Caki2 (cell line): ENCODE data around the gene NLRC3. TPM values are rescaled to one million over a fixed set of nuclear protein-coding genes. Genes with fewer than 3 reads are reported as not detected.
"Not testable (repeated sequence)": the region's sequence is repeated elsewhere in the genome, so short reads cannot be mapped to it uniquely, and the experiment has no call there.

Source experiments
- DNase-seq: peaks from one replicate; pipeline ENCODE4 v3.0.0-alpha.2; 2015; ENCODE audit warnings: low read depth
- in situ Hi-C: cut with HindIII; loops from 2 replicates; pipeline ENCODE4 v1.10.0; 2016; ENCODE audit warnings: low sequenced_read_pairs, low pct_unique_long_range_greater_than_20kb, mixed read lengths
- total RNA-seq: library from RNA; depleted of rRNA; stranded (reverse); fragments of >200 nt; shearing (Covaris generic); gene quantifications from 2 replicates; pipeline ENCODE4 v1.2.3, GENCODE V29; 2014; ENCODE audit warnings: low replicate concordance; rRNA removed

NLRC3 gene
- total RNA-seq, 1 experiment from 2014 or later = not detected

DNA sequence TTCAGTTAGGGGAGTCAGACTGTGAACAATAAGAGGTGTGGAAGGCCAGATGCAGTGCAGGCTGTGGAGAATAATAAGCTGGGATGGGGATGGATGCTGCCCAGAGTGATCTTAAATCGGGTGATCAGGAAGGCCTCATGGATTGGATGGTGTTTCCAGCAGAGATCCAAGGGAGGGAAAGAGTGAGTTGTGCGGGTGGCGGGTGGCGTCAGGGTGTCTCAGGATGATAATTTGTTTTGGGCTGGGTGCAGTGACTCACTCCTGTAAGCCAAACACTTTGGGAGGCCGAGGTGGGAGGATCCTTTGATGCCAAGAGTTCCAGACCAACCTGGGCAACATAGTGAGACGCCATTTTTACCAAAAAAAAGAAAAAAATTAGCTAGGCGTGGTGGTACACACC, 68.5 kb downstream of the NLRC3 start:
- DNase-seq = no peak
- in situ Hi-C loops = no loop called here

DNA sequence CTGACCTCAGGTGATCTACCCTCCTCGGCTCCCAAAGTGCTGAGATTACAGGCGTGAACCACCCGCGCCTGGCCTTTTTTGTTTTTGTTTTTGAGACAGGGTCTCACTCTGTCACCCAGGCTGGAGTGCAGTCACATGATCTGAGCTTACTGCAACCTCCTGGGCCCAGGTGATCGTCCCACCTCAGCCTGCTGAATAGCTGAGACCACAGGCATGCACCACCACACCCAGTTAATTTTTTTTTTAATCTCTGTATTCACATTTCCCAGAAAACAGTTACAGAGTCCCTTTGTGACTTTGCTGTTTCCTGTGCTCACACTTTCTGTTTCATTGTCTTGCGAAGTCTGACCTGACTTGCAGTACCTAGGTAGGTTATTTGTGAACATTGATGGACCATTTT, 73.7 kb downstream of the NLRC3 start:
- in situ Hi-C loops = no loop called here
- DNase-seq = no peak

DNA sequence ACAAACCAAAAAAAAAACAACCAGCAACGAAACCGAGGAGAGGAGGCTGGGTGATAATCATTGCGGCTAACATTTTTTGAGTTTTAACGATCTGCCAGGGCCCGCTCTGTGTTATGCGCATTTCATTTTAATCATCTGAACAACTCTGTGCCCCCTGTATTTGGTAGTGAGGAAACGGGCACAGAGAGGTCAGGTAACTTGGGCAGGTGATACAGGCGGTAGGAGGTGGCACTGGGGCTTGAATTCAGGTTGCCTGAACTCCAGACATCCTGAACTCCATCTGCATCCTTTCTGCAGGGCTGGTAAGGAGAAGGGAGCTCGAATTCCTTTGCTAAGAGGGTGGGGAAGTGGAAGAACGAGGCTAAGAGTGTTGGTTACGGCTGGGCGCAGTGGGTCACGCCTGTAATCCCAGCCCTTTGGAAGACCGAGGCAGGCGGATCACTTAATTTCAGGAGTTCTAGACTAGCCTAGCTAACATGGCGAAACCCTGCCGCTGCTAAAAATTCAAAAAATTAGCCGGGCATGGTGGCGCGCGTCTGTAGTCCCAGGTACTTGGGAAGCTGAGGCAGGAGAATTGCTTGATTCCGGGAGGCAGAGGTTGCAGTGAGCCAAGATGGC, 75.3 kb downstream of the NLRC3 start:
- in situ Hi-C loops = no loop called here
- DNase-seq = no peak

DNA sequence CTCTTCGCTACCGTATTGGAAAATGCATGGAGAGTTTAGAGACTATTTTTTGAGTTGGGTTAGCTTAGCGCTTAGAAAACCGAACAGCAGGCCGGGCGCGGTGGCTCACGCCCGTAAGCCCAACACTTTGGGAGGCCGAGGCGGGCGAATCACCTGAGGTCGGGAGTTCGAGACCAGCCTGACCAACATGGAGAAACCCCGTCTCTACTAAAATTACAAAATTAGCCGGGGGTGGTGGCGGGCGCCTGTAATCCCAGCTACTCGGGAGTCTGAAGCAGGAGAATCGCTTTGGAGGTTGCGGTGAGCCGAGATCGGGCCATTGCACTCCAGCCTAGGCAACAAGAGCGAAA, 75.8 kb downstream of the NLRC3 start:
- DNase-seq, in situ Hi-C loops: not testable (repeated sequence)

DNA sequence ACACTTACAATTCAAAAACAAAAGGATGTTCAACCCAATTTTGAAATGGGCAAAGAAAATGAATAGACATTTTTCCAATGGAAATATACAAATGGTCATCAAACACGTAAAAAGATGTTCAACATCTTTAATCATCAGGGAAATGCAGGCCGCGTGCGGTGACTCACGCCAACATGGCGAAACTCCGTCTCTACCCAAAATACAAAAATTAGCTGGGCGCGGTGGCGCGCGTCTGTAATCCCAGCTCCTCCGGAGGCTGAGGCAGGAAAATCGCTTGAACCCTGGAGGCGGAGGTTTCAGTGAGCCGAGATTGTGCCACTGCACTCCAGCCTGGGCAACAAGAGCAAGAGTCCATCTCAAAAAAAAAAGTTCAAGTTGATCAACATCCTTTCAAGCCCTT, 78.2 kb downstream of the NLRC3 start:
- no peak for DNase-seq
- in situ Hi-C loops = no loop called here

DNA sequence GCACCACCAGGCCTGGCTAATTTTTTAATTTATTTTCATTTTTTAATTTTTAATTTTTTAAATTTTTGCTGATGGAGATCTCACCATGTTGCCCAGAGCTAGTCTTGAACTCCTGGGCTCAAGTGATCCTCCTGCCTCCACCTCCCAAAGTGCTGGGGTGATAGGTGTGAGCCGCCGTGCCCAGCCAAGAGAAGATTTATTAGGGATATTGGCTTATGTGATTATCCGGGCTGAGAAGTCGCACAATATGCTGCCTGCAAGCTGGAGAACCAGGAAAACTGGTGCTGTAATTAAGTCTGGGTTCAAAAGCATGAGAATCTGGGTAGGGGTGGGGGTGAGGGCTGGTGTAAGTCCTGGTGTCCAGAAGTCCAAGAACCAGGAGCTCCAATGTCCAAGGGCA, 79.4 kb downstream of the NLRC3 start:
- in situ Hi-C loops = no loop called here
- no peak for DNase-seq

DNA sequence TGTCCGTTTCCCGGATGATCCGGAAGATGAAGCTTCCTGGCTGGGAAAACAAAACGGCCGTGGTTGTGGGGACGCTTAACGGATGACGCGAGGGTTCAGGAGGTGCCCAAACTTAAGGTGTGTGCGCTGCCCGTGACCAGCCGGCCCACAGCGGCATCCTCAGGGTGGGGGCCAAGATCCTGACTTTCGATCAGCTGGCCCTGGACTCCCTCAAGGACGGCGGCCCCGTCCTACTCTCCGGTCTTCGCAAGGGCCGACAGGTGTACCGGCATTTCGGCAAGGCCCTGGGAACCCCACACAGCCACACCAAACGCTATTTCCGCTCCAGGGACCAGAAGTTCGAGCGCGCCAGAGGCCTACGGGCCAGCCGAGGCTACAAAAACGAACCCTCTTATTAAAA, 80.8 kb downstream of the NLRC3 start:
- in situ Hi-C loops = no loop called here

DNA sequence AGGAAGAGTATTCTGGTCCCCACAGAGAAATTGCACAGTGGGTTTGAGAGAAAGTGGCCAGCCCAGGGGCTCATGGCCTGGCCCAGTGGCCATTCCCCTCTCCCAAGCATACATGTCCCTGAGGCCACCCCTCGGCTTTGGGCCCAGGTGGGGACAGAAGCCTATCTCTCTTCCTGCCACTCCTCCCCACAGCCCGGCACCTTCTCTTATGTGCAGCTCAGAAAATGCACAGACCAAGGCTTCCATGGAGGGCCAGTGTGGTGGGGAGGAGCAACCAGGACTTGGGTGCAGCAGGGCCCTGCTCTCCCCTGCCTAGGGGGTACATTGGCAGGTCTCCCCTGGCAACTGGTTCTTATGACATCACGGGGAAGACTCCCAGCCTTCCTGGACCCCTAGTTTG, 82.0 kb downstream of the NLRC3 start, which contains the start of gene C16orf90:
Gene C16orf90 (minus strand): TSS at position 314 of the 400 bp plus-strand sequence. CDS start 68 bp downstream, at position 246.
- no peak for DNase-seq
- in situ Hi-C loops = no loop called here

More for the DNA sequence above, 80.8 kb downstream of the NLRC3 start:
- no peak for DNase-seq

DNA sequence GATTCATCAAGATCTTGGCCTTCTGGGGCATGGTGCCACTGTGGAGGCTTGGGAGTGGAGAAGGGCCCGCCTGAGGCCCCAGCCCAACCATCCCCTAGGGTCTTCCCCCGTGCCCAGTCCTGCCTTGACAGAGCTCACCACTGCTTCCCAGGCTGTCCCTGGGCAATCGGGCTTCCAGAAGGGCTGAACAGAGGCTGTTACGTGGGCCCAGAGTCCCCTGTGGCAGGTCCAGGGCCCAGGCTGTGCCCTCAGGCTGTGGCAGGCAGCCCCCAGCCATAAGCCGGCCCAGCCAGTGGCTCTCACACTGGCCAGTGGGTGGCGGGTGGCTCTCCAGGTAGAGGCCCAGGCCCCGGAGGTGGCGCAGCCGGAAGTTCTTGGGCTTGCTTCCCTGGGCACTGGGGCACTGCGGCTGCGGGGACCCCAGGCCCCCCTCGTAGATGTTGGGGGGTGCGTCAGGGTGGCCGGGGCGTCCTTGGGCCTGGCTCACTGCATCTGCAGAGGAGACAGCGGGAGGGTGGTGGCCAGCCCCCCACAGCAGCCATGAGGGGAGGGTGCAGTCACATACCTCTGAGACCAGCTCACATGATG, 82.7 kb downstream of the NLRC3 start:
- in situ Hi-C loops = no loop called here
- no peak for DNase-seq

DNA sequence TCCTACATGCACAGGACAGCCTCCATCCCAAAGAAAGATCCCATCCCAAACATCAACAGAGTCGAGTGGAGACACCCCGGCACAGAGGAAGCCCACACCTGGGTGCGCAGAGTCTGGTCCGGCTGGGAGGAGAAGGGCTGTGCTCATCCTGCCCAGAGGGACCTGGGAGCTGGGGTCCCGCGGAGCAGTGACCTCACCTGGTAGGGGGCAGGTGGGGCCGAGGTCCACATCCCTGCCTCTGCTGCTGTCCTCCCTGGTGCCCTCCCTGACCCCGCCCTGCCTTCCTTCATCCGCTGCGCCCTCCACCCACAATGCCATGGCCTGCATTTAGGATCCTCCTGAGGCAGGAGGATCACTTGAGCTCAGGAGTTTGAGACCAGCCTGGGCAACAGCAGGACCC, 84.8 kb downstream of the NLRC3 start:
- DNase-seq = no peak
- in situ Hi-C loops = no loop called here

DNA sequence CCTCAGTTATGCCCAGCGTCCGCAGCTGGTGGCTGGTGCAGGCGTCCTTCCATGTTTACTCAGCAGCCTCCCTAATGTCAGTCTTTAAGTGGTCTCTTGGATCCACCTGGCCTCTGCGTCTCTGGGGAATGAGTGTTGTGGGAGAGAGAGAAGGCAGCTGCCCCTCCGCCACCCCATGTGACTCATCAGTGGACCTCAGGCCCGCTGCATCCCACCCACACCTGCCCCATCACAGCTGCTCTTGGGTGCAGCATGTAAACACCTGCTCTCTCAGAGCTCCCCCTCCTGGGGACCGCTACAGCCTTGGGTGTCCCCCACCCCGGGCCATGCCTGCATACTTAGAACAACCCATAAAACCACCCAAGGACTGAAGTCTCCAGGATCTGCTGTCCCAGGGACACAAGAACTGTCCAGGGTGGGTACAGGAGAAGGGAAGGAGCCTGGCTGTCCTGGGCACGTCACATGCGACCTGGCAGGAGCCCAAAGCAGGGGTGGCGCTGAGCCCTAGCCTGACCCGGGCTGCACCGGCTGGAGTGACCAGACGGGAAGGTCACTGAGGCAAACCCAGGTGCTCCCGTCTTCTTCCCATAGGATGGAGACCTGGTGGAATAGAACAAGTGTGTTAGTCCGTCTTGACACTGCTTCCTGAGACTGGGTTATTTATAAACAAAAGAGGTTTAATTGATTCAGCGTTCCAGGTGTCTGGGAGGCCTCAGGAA, 86.1 kb downstream of the NLRC3 start:
- in situ Hi-C loops = no loop called here
- DNase-seq = no peak

Other genes with a start within 250 kb of the NLRC3 start
- gene OR2C1, start 221.5 kb downstream of the NLRC3 start, total RNA-seq = not detected in 2 replicates
- 19.6 and 23.3 TPM in 2 replicates for gene ZSCAN32, start 176.4 kb downstream of the NLRC3 start, total RNA-seq
- gene ZNF174, start 176.2 kb downstream of the NLRC3 start, total RNA-seq = 16.4 and 27.0 TPM in 2 replicates
- 1.5 and 3.8 TPM in 2 replicates for gene ZNF597, start 133.9 kb downstream of the NLRC3 start, total RNA-seq
- 15.5 and 32.5 TPM in 2 replicates for gene NAA60, start 133.7 kb downstream of the NLRC3 start, total RNA-seq
- not detected in 2 replicates for gene C16orf90, start 81.9 kb downstream of the NLRC3 start, total RNA-seq
- gene CLUAP1, start 76.4 kb downstream of the NLRC3 start, total RNA-seq = 27.2 and 27.6 TPM in 2 replicates
- gene SLX4, start 34.2 kb upstream of the NLRC3 start, total RNA-seq = 3.2 and 4.8 TPM in 2 replicates
- gene DNASE1, start 77.3 kb upstream of the NLRC3 start, total RNA-seq = 6.5 and 45.3 TPM in 2 replicates
- gene TRAP1, start 140.1 kb upstream of the NLRC3 start, total RNA-seq = 67.0 and 76.7 TPM in 2 replicates